HepG2 (cell line): ENCODE results near the gene ATP8B2. TPM values are rescaled to one million over a fixed set of nuclear protein-coding genes. Genes with fewer than 3 reads are reported as not detected.

ENCODE experiments used
- ATAC-seq: fragments of 200-7000 bp; cut with Tn5 transposase; 3 replicates; pipeline ENCODE4 v1.9.1; 2020; ENCODE audit warnings: mild to moderate bottlenecking, moderate library complexity
- Bru-seq: library from RNA; stranded (reverse); fragments of 400-500 nt; gene quantifications from one replicate; lab custom pipeline; 2021; lab: Mats Ljungman, UMichigan
- BruChase-seq, 2 experiments: library from RNA; stranded (reverse); fragments of 400-500 nt; gene quantifications; one replicate each; lab custom pipeline; 2021; lab: Mats Ljungman, UMichigan
- BruUV-seq: library from RNA; stranded (reverse); fragments of 400-500 nt; replicated peaks from 2 replicates; lab custom pipeline; 2021; lab: Mats Ljungman, UMichigan
- CTCF ChIA-PET: fragments of 300-600 bp; formaldehyde crosslinking; extraction: SDS; loops from one replicate; lab custom pipeline; 2021; ENCODE audit warnings: low total read pairs, inconsistent platforms, low intra/inter-chr PET ratio; lab: Yijun Ruan, JAX
- POLR2A ChIA-PET: fragments of 350-600 bp; sonication (Branson Sonifier 250); formaldehyde crosslinking; loops from one replicate; lab custom pipeline; 2020; ENCODE audit warnings: antibody characterized with exemption, inconsistent platforms; lab: Yijun Ruan, JAX
- DNase-seq: peaks from one replicate; pipeline ENCODE4 v3.0.0-alpha.2; 2015; ENCODE audit warnings: low spot score
- FAIRE-seq: peaks from 3 replicates; lab custom pipeline; 2011; peaks lifted over from hg19 to GRCh38; lab: Jason Lieb, UNC
- H2AFZ ChIP-seq: one replicate; pipeline ENCODE4 v1.6.1; 2011; ENCODE audit warnings: low read length, inconsistent platforms
- H3K27ac ChIP-seq: fragments of 300-600 bp; 3 replicates; pipeline ENCODE4 v1.8.0; 2011; ENCODE audit warnings: mixed run types, mild to moderate bottlenecking, mixed read lengths, low read length, inconsistent platforms; ENCODE audit not compliant: insufficient read depth; ENCODE audit errors: extremely low read length
- H3K27me3 ChIP-seq, 2 experiments: fragments of 200-600 bp in 1 of 2; 2 replicates in 1 of 2; 3 replicates in 1 of 2; pipeline versions ENCODE4 v1.6.0 to v1.8.0; 2011; ENCODE audit warnings: low read length in 2 of 2, mild to moderate bottlenecking in 2 of 2, moderate library complexity in 2 of 2, inconsistent platforms in 1 of 2; ENCODE audit not compliant: insufficient read depth in 2 of 2, control insufficient read depth in 1 of 2
- H3K36me3 ChIP-seq, 2 experiments: fragments of 200-600 bp in 1 of 2; replicated peaks in 1 of 2; 2 replicates in 1 of 2; 3 replicates in 1 of 2; pipeline versions ENCODE4 v1.5.1 to v1.8.0; 2011; ENCODE audit warnings: low read length in 2 of 2, inconsistent platforms in 1 of 2; ENCODE audit not compliant: insufficient read depth in 2 of 2, control insufficient read depth in 1 of 2
- H3K4me1 ChIP-seq: 2 replicates; pipeline ENCODE4 v1.5.1; 2012; ENCODE audit warnings: low read length, inconsistent platforms; ENCODE audit not compliant: insufficient read depth
- H3K4me2 ChIP-seq: 2 replicates; pipeline ENCODE4 v1.6.0; 2011; ENCODE audit warnings: low read depth, low read length, inconsistent platforms
- H3K4me3 ChIP-seq, 3 experiments: fragments of 200-600 bp in 1 of 3; sonication (generic), shearing (Covaris generic) in 1 of 3; replicated peaks in 1 of 3; 2 replicates each; pipeline ENCODE4 v1.5.1; 2011 to 2016; ENCODE audit warnings: low read length in 3 of 3, inconsistent platforms in 2 of 3, low read depth in 2 of 3, mild to moderate bottlenecking in 2 of 3, control low read depth in 1 of 3, mixed read lengths in 1 of 3; ENCODE audit not compliant: insufficient read depth in 1 of 3
- H3K79me2 ChIP-seq: one replicate; pipeline ENCODE4 v1.6.1; 2011; ENCODE audit warnings: low read length, inconsistent platforms; ENCODE audit not compliant: insufficient read depth
- H3K9ac ChIP-seq: 2 replicates; pipeline ENCODE4 v1.6.0; 2011; ENCODE audit warnings: mild to moderate bottlenecking, low read depth, low read length, inconsistent platforms; ENCODE audit not compliant: insufficient read depth
- H3K9me3 ChIP-seq: 2 replicates; pipeline ENCODE4 v1.5.1; 2012; ENCODE audit warnings: mild to moderate bottlenecking, low read length
- H4K20me1 ChIP-seq: 2 replicates; pipeline ENCODE4 v1.6.0; 2011; ENCODE audit warnings: inconsistent platforms, mild to moderate bottlenecking, low read length, moderate library complexity; ENCODE audit not compliant: insufficient read depth
- HOXA3 ChIP-seq: sonication (generic); formaldehyde crosslinking; IDR thresholded peaks from 2 replicates; pipeline ENCODE4 v1.5.0; 2020; ENCODE audit warnings: missing genetic modification reagents
- SP1 ChIP-seq, 2 experiments: fragments of 450-650 bp in 1 of 2; sonication (generic) in 1 of 2; formaldehyde crosslinking in 1 of 2; IDR thresholded peaks; 2 replicates each; pipeline versions ENCODE4 v1.4.0 to v1.6.1; 2016 to 2020; ENCODE audit warnings: missing genetic modification reagents in 1 of 2
- TBX2 ChIP-seq: sonication (generic); formaldehyde crosslinking; IDR thresholded peaks from 2 replicates; pipeline ENCODE4 v1.5.0; 2020; ENCODE audit warnings: missing genetic modification reagents, mild to moderate bottlenecking, borderline replicate concordance
- YEATS2 ChIP-seq: sonication (generic); formaldehyde crosslinking; IDR thresholded peaks from 2 replicates; pipeline ENCODE4 v1.4.0; 2020; ENCODE audit warnings: missing genetic modification reagents, borderline replicate concordance
- WGBS: methylation state at CpG from one replicate; pipeline ENCODE4 v1.1.6; 2017; ENCODE audit warnings: low lambda C conversion rate; 5-methylcytosine and 5-hydroxymethylcytosine counted together
- in situ Hi-C: cut with HindIII; loops from 2 replicates; pipeline ENCODE4 v1.10.0; 2017; ENCODE audit warnings: low pct_unique_long_range_greater_than_20kb; ENCODE audit not compliant: extremely low pct_ligation_motif_present
- intact Hi-C: fragments of 100-400 bp; cut with micrococcal nuclease; formaldehyde crosslinking; loops from one replicate; pipeline ENCODE4 v1.10.0; 2022; ENCODE audit not compliant: unreplicated experiment
- long read RNA-seq, 2 experiments: library from RNA in 1 of 2; library from polyadenylated mRNA in 1 of 2; stranded (forward) in 1 of 2; unstranded in 1 of 2; transcript quantifications; one replicate each; pipeline ENCODE4 v2.0.0, GENCODE V29; 2019 to 2022
- polyA minus RNA-seq, 3 experiments: library from RNA; depleted of rRNA, polyadenylated mRNA; stranded (reverse); fragments of >200 nt; gene quantifications; 2 replicates each; pipeline ENCODE4 v1.2.3, GENCODE V29; 2011; ENCODE audit warnings: low replicate concordance in 1 of 3
- polyA plus RNA-seq, 8 experiments: library from polyadenylated mRNA; depleted of rRNA in 3 of 8; stranded (reverse) in 7 of 8; unstranded in 1 of 8; fragments of >200 nt; fragmentation: Illumina TruSeq in 4 of 8; extraction: Trizol in 4 of 8; gene quantifications; 2 replicates each; pipeline versions ENCODE4 v1.2.1 to v1.2.3, GENCODE V29; 2011 to 2016; ENCODE audit warnings: low read depth in 4 of 8, missing spikeins in 1 of 8, mixed read lengths in 1 of 8; ENCODE audit not compliant: insufficient read depth in 1 of 8
- total RNA-seq, 5 experiments: library from RNA; depleted of rRNA; stranded (reverse); fragments of >200 nt; fragmentation: Illumina TruSeq; extraction: Trizol; gene quantifications; 2 replicates each; pipeline ENCODE4 v1.2.3, GENCODE V29; 2016; ENCODE audit warnings: low read depth in 1 of 5
- TF ChIP-seq, protein P1 (sequence below): sonication (generic); formaldehyde crosslinking; IDR thresholded peaks from 2 replicates; pipeline ENCODE4 v1.4.0; 2020; ENCODE audit warnings: missing genetic modification reagents
- TF ChIP-seq, protein P2 (sequence below): IDR thresholded peaks from 2 replicates; pipeline ENCODE4 v1.6.1; 2016; ENCODE audit warnings: mild to moderate bottlenecking

ATP8B2 gene, protein sequence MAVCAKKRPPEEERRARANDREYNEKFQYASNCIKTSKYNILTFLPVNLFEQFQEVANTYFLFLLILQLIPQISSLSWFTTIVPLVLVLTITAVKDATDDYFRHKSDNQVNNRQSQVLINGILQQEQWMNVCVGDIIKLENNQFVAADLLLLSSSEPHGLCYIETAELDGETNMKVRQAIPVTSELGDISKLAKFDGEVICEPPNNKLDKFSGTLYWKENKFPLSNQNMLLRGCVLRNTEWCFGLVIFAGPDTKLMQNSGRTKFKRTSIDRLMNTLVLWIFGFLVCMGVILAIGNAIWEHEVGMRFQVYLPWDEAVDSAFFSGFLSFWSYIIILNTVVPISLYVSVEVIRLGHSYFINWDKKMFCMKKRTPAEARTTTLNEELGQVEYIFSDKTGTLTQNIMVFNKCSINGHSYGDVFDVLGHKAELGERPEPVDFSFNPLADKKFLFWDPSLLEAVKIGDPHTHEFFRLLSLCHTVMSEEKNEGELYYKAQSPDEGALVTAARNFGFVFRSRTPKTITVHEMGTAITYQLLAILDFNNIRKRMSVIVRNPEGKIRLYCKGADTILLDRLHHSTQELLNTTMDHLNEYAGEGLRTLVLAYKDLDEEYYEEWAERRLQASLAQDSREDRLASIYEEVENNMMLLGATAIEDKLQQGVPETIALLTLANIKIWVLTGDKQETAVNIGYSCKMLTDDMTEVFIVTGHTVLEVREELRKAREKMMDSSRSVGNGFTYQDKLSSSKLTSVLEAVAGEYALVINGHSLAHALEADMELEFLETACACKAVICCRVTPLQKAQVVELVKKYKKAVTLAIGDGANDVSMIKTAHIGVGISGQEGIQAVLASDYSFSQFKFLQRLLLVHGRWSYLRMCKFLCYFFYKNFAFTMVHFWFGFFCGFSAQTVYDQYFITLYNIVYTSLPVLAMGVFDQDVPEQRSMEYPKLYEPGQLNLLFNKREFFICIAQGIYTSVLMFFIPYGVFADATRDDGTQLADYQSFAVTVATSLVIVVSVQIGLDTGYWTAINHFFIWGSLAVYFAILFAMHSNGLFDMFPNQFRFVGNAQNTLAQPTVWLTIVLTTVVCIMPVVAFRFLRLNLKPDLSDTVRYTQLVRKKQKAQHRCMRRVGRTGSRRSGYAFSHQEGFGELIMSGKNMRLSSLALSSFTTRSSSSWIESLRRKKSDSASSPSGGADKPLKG
- 31.3 and 39.3 TPM in 2 replicates for total RNA-seq (2016; rRNA removed; fragmentation: Illumina TruSeq; extraction: Trizol)
- total RNA-seq (2016; cell fraction: cytosol; rRNA removed; fragmentation: Illumina TruSeq; extraction: Trizol; ENCODE audit: low read depth) = 9.3 and 9.4 TPM in 2 replicates
- 28.1 and 34.6 TPM in 2 replicates for total RNA-seq (2016; cell fraction: insoluble cytoplasmic fraction; rRNA removed; fragmentation: Illumina TruSeq; extraction: Trizol)
- 28.0 and 30.5 TPM in 2 replicates for total RNA-seq (2016; cell fraction: membrane; rRNA removed; fragmentation: Illumina TruSeq; extraction: Trizol)
- 23.7 and 30.6 TPM in 2 replicates for total RNA-seq (2016; cell fraction: nucleus; rRNA removed; fragmentation: Illumina TruSeq; extraction: Trizol)
- polyA plus RNA-seq (2011; rRNA removed) = 20.4 and 23.9 TPM in 2 replicates
- 17.7 and 29.9 TPM in 2 replicates for polyA plus RNA-seq (2011; cell fraction: cytosol; rRNA removed)
- polyA plus RNA-seq (2011; cell fraction: nucleus; rRNA removed) = 67.2 and 84.5 TPM in 2 replicates
- 11.1 and 14.4 TPM in 2 replicates for polyA plus RNA-seq (2012)
- 4.4 and 4.7 TPM in 2 replicates for polyA plus RNA-seq (2016; cell fraction: cytosol; fragmentation: Illumina TruSeq; extraction: Trizol; ENCODE audit: low read depth)
- polyA plus RNA-seq (2016; cell fraction: insoluble cytoplasmic fraction; fragmentation: Illumina TruSeq; extraction: Trizol; ENCODE audit: low read depth) = 15.2 and 18.9 TPM in 2 replicates
- polyA plus RNA-seq (2016; cell fraction: membrane; fragmentation: Illumina TruSeq; extraction: Trizol; ENCODE audit: low read depth) = 15.5 and 17.2 TPM in 2 replicates
- 31.3 and 36.4 TPM in 2 replicates for polyA plus RNA-seq (2016; cell fraction: nucleus; fragmentation: Illumina TruSeq; extraction: Trizol; ENCODE audit: insufficient read depth, low read depth)
- 1.0 and 52.3 TPM in 2 replicates for polyA minus RNA-seq (2011; rRNA and poly(A)+ RNA removed; ENCODE audit: low replicate concordance)
- polyA minus RNA-seq (2011; cell fraction: cytosol; rRNA and poly(A)+ RNA removed) = 13.5 and 15.3 TPM in 2 replicates
- polyA minus RNA-seq (2011; cell fraction: nucleus; rRNA and poly(A)+ RNA removed) = 22.4 and 25.2 TPM in 2 replicates
- percentile 65 among the genes with signal in this experiment for Bru-seq, nascent RNA
- BruChase-seq, experiment 1, labeled RNA remaining after a 6-hour chase = percentile 89 among the genes with signal in this experiment
- percentile 82 among the genes with signal in this experiment for BruChase-seq, experiment 2, labeled RNA remaining after a 2-hour chase
- long read RNA-seq, experiment 1, partial matches to known transcripts = 3 of 5 reads
- long read RNA-seq, experiment 1, other reads (novel, unspliced or antisense) = 2 of 5 reads
- long read RNA-seq, experiment 2, partial matches to known transcripts = 7 of 45 reads
- long read RNA-seq, experiment 2, other reads (novel, unspliced or antisense) = 37 of 45 reads

DNA sequence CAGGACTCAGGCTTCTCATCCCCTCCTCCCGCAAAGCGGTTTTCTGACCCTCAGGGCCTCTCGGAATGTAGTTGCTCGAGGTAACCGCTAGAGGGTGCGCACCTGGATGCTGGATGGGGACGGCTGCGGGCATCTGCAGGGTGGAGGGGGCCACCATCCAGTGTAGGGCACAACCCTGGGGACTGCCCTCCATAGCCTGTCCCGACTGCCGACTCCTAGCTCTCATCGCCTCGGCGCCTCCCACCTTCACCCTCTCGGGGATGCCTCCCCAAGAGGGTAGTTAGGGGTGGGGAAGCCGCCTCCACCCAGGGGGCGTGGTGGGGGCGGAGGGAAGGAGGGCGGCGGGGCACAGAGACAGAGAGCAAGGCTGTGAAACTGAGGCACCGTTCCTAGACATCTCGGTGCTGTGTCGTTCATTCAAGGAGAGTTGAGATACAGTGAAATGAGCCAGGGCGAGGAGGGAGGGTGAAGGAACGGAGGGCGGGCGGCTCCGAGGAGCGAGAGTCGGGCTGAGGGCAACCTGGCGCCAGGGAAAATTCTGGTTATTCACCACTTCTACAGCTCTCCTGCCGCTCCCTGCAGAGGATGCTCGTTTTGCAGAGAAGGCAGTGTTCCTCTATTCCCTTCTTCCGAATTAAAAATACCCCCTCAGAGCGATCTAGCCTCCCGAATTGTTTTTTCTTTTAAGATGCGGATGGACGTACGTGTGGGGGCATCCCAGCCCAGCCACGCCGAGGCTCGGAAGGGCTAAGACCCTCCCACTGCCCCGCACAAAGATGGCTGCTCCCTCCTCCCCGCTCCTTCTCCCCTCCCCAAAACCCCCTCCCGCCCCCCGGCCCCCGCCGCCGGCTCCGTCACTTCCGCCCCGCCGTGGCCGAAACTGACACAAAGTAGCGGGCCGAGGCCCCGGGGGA, at the start of gene ATP8B2:
Gene ATP8B2, plus strand, starts transcription at position 857 of the 914 bp plus-strand sequence. CDS start 2,617 bp downstream, outside the sequence.
- CTCF ChIA-PET = interaction anchor here (1.1 to 4.4 kb wide), 3 partner anchors 11 to 20 kb away, joined by 3 to 100 read pairs (median 8); no protein-coding TSS in a partner anchor
- BruUV-seq = no TSS peak
- ATAC-seq = peak; percentile 81
- peak within 1 kb of the TSS; percentile 98 for H3K4me2 ChIP-seq
- no peaks in the 10 kb centered on the region for H3K9me3 ChIP-seq
- POLR2A ChIA-PET = interaction anchor here (1.1 to 3.6 kb wide), 5 partner anchors 10 to 334 kb away, joined by 3 to 126 read pairs (median 4); partner anchors contain the start of gene RPS27
- H3K79me2 ChIP-seq = peaks cover 9% of the 10 kb centered on the region
- H3K36me3 ChIP-seq = no peaks in the 10 kb centered on the region
- no peaks in the 10 kb centered on the region for H4K20me1 ChIP-seq
- H2AFZ ChIP-seq = peak within 1 kb of the TSS; percentile 46
- FAIRE-seq = peak; percentile 47
- DNase-seq = peak; percentile 72
- peak within 1 kb of the TSS; percentile 77 to 88 (median 79) for H3K4me3 ChIP-seq
- intact Hi-C loops = no loop called here
- in situ Hi-C loops = no loop called here
- 2% methylated on average over 36 of the region's 56 CpGs for WGBS
- H3K27ac ChIP-seq = peak within 1 kb of the TSS; percentile 54
- peaks cover 39% of the 10 kb centered on the region for H3K4me1 ChIP-seq
- peaks cover 7 to 9% of the 10 kb centered on the region in 2 experiments; a peak in 3 of 5 replicates for H3K27me3 ChIP-seq
- peak within 1 kb of the TSS; percentile 69 for H3K9ac ChIP-seq
- TF ChIP-seq, protein P1, sequence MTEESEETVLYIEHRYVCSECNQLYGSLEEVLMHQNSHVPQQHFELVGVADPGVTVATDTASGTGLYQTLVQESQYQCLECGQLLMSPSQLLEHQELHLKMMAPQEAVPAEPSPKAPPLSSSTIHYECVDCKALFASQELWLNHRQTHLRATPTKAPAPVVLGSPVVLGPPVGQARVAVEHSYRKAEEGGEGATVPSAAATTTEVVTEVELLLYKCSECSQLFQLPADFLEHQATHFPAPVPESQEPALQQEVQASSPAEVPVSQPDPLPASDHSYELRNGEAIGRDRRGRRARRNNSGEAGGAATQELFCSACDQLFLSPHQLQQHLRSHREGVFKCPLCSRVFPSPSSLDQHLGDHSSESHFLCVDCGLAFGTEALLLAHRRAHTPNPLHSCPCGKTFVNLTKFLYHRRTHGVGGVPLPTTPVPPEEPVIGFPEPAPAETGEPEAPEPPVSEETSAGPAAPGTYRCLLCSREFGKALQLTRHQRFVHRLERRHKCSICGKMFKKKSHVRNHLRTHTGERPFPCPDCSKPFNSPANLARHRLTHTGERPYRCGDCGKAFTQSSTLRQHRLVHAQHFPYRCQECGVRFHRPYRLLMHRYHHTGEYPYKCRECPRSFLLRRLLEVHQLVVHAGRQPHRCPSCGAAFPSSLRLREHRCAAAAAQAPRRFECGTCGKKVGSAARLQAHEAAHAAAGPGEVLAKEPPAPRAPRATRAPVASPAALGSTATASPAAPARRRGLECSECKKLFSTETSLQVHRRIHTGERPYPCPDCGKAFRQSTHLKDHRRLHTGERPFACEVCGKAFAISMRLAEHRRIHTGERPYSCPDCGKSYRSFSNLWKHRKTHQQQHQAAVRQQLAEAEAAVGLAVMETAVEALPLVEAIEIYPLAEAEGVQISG = peak; percentile 44
- TF ChIP-seq YEATS2 = no peak
- TF ChIP-seq HOXA3 (CRISPR knock-in tag) = peak; percentile 24; the same call in 1 of the 2 replicates
- TF ChIP-seq SP1 (IDR thresholded peaks at IDR 0.05) = no peak
- TF ChIP-seq SP1 (CRISPR knock-in tag; IDR thresholded peaks at IDR 0.05) = peak; percentile 60; the same call in 1 of the 2 replicates
- TF ChIP-seq TBX2 (CRISPR knock-in tag) = peak; percentile 35; the same call in 1 of the 2 replicates
- TF ChIP-seq, protein P2, sequence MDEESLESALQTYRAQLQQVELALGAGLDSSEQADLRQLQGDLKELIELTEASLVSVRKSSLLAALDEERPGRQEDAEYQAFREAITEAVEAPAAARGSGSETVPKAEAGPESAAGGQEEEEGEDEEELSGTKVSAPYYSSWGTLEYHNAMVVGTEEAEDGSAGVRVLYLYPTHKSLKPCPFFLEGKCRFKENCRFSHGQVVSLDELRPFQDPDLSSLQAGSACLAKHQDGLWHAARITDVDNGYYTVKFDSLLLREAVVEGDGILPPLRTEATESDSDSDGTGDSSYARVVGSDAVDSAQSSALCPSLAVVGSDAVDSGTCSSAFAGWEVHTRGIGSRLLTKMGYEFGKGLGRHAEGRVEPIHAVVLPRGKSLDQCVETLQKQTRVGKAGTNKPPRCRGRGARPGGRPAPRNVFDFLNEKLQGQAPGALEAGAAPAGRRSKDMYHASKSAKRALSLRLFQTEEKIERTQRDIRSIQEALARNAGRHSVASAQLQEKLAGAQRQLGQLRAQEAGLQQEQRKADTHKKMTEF (CRISPR knock-in tag) = peak; percentile 67; the same call in 1 of the 2 replicates
